Heart left ventricle (tissue), 16 donors: ENCODE results near the gene GRK3. TPM values are rescaled to one million over a fixed set of nuclear protein-coding genes. Genes with fewer than 3 reads are reported as not detected.
"Not testable (repeated sequence)": the region's sequence is repeated elsewhere in the genome, so short reads cannot be mapped to it uniquely, and the experiment has no call there.

Experiments
- ATAC-seq, 4 donors: fragments of 200-7000 bp; cut with Tn5 transposase; one replicate each; pipeline ENCODE4 v1.9.1; 2020 to 2022; ENCODE audit warnings: moderate library complexity in 4 of 4, mild to moderate bottlenecking in 3 of 4, moderate number of reproducible peaks in 1 of 4
- DNase-seq, 5 donors: peaks; one replicate each; pipeline ENCODE4 v3.0.0-alpha.2; 2020
- H3K27ac ChIP-seq, 12 donors: fragments of 200-600 bp; sonication (generic) in 4 of 12; one replicate each; pipeline versions ENCODE4 v1.5.0 to v1.8.0; 2016 to 2022; ENCODE audit warnings: mild to moderate bottlenecking in 2 of 12
- H3K27me3 ChIP-seq, 9 donors: fragments of 200-600 bp; sonication (generic) in 2 of 9; one replicate each; pipeline versions ENCODE4 v1.5.1 to v1.8.0; 2016 to 2022; ENCODE audit warnings: mild to moderate bottlenecking in 3 of 9
- H3K36me3 ChIP-seq, 9 donors: fragments of 200-600 bp; sonication (generic) in 2 of 9; one replicate each; pipeline versions ENCODE4 v1.5.0 to v1.8.0; 2018 to 2022; ENCODE audit warnings: mild to moderate bottlenecking in 2 of 9
- H3K4me1 ChIP-seq, 12 donors: fragments of 200-600 bp; sonication (generic) in 4 of 12; one replicate each; pipeline versions ENCODE4 v1.5.0 to v1.8.0; 2016 to 2022; ENCODE audit warnings: mild to moderate bottlenecking in 3 of 12
- H3K4me3 ChIP-seq, 12 donors: fragments of 200-600 bp; sonication (generic) in 4 of 12; one replicate each; pipeline versions ENCODE4 v1.5.0 to v1.8.0; 2017 to 2022; ENCODE audit warnings: mild to moderate bottlenecking in 9 of 12, moderate library complexity in 4 of 12
- H3K9me3 ChIP-seq, 12 donors: fragments of 200-600 bp; sonication (generic) in 4 of 12; one replicate each; pipeline versions ENCODE4 v1.5.0 to v1.8.0; 2016 to 2022; ENCODE audit warnings: mild to moderate bottlenecking in 1 of 12
- POLR2A ChIP-seq, 2 donors: fragments of 450-650 bp; IDR thresholded peaks; one replicate each; pipeline ENCODE4 v1.6.1; 2017; ENCODE audit warnings: antibody characterized with exemption in 2 of 2, mild to moderate bottlenecking in 2 of 2, moderate library complexity in 2 of 2
- WGBS, 4 donors: extraction: QIAGEN DNeasy Blood & Tissue Kit in 2 of 4; methylation state at CpG; one replicate each; pipeline versions ENCODE4 v1.1.5 to v1.1.7; 2013 to 2018; 5-methylcytosine and 5-hydroxymethylcytosine counted together
- intact Hi-C, 10 donors: fragments of 100-400 bp; cut with DNase I; formaldehyde crosslinking; loops; one replicate each; pipeline versions ENCODE4 v1.11.1 to v1.14.2; 2022
- polyA plus RNA-seq, 2 donors: library from polyadenylated mRNA; stranded (reverse); fragments of 200-250 nt; gene quantifications; one replicate each; pipeline ENCODE4 v1.2.3, GENCODE V29; 2013
- total RNA-seq, 9 donors: library from RNA; depleted of rRNA in 2 of 9; stranded (reverse); fragments of >200 nt in 2 of 9; fragmentation: NEBNext Ultra II Directional in 3 of 9; extraction: Animal tissue kit (Norgen Biotek cat#: 25700) in 3 of 9; gene quantifications; one replicate each; pipeline versions ENCODE4 v1.1.0 to v1.2.4, GENCODE V29; 2016 to 2023
- TF ChIP-seq, protein P1 (sequence below), 12 donors: fragments of 200-600 bp; sonication (generic) in 4 of 12; IDR thresholded peaks; one replicate each; pipeline versions ENCODE4 v1.5.0 to v1.8.0; 2018 to 2022; ENCODE audit warnings: antibody characterized with exemption in 12 of 12, mild to moderate bottlenecking in 5 of 12
- donor health status: ischemic (EF 13 %, LVEDD 7.1; RV severe dilation, severe dysfunction).
- donor health status: healthy with polysubstance abuse.
- donor health status: DM: no; HTN: yes; CAD: no.
- donor health status: DM: no; HTN: no; CAD: no.
- donor health status: ischemic (EF 25% LVEDD 6.9; RV normal size, moderate dysfunction).
- donor health status: ischemic (EF 25% LVEDD 5.7; RV mildly dilated, moderate dysfunction).
- donor health status: healthy.
- donor health status: DM: yes; HTN: yes; CAD: no.
- donor health status: ischemic (EF 35%, LVEDD 5.7; RV mildly dilated, moderate dysfunction).
- donor health status: nonischemic (EF 11% LVEDD 7.7; RV severe dilation, severe dysfunction).
- donor health status: DM: yes; HTN: yes; CAD: no.
- donor health status: PGD.
- donor health status: ischemic (EF 29% LVEDD 5.4; RV normal size, mild dysfunction).
- donor health status: nonischemic (EF 23%, LVEDD 6.1; RV moderate dilation, normal function).

The GRK3 gene
- total and polyA plus RNA-seq, 11 donors = 1.1 to 16.2 (median 5.9) TPM

DNA sequence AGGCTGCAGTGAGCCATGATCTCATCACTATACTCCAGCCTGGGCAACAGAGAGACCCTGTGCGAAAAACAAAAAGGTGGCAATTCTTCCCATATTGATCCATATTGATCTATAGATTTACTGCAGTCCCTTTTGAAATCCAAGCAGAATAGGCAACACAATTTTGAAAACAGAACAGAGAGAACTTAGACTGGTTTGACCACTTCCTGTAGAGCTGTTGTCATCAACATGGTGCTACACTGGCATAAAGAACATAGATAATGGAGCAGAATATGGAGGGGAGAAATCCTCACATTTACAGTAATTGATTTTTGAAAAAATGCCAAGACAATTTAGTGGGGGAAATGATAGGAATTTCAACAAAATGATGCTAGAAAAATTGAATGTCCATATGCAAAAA, 34.1 kb downstream of the GRK3 start:
- Histone ChIP-seq H3K9me3 (peaks cover 0 to 7% (median 0%) of the 10 kb centered on the region in 12 donors), H3K4me3 (no peak overlapping the region), H3K27ac (no peak overlapping the region), H3K36me3 (no peaks in the 10 kb centered on the region), H3K27me3 (no peaks in the 10 kb centered on the region), H3K4me1 (peaks cover 0 to 6% (median 0%) of the 10 kb centered on the region in 12 donors)
- intact Hi-C loops = loop anchor here in 1 of 10 donors (5.0 kb wide), 1 partner anchor 54 kb away; no protein-coding TSS in a partner anchor
- no peak for ATAC-seq
- no peak for DNase-seq
- WGBS, 4 donors = 96 to 100% (median 98%) methylated on average over 1 of the region's 1 CpG
- TF ChIP-seq, protein P1, sequence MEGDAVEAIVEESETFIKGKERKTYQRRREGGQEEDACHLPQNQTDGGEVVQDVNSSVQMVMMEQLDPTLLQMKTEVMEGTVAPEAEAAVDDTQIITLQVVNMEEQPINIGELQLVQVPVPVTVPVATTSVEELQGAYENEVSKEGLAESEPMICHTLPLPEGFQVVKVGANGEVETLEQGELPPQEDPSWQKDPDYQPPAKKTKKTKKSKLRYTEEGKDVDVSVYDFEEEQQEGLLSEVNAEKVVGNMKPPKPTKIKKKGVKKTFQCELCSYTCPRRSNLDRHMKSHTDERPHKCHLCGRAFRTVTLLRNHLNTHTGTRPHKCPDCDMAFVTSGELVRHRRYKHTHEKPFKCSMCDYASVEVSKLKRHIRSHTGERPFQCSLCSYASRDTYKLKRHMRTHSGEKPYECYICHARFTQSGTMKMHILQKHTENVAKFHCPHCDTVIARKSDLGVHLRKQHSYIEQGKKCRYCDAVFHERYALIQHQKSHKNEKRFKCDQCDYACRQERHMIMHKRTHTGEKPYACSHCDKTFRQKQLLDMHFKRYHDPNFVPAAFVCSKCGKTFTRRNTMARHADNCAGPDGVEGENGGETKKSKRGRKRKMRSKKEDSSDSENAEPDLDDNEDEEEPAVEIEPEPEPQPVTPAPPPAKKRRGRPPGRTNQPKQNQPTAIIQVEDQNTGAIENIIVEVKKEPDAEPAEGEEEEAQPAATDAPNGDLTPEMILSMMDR (IDR thresholded peaks at IDR 0.05) = no peak
- no peak for TF ChIP-seq POLR2A (IDR thresholded peaks at IDR 0.05)

DNA sequence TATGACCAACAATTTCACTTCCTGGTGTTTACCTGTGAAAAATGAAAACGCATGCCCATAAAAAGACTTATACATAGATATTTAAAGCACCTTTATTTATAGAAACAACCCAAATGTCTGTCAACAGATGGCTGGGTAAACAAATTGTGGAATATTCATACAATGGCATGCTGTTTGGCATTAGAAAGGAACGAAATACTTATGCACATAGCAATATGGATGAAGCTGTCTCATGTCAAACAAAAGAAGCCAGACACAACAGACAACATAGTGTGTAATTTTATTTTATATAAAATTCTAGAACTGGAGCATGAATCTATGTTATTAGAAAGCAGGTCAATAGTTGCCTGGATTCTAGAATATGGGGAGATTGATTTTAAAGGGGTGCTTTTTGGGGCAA, 38.0 kb downstream of the GRK3 start:
- Histone ChIP-seq H3K27me3 (no peaks in the 10 kb centered on the region), H3K36me3 (no peaks in the 10 kb centered on the region), H3K27ac (no peak overlapping the region), H3K4me3 (no peak overlapping the region), H3K9me3 (no peaks in the 10 kb centered on the region), H3K4me1 (no peaks in the 10 kb centered on the region)
- intact Hi-C loops = no loop called here
- no peak for ATAC-seq
- TF ChIP-seq POLR2A (IDR thresholded peaks at IDR 0.05) = no peak
- TF ChIP-seq, protein P1 (IDR thresholded peaks at IDR 0.05) = no peak
- DNase-seq = no peak
- 78 to 89% (median 87%) methylated on average over 2 of the region's 2 CpGs for WGBS, 4 donors

DNA sequence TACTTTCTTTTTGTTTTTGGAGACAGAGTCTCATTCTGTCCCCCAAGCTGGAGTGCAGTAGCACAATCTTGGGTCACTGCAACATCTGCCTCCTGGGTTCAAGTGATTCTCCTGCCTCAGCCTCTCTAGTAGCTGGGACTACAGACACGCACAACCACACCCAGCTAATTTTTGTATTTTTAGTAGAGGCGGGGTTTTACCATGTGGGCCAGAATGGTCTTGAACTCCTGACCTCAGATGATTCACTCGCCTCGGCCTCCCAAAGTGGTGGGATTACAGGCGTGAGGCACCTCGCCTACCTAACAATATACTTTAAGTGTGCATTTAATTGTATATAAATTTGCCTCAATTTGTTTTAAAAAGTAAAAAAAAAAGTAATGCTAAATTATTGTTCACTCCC, 38.4 kb downstream of the GRK3 start:
- H3K9me3 ChIP-seq = no peaks in the 10 kb centered on the region
- TF ChIP-seq, protein P1 (IDR thresholded peaks at IDR 0.05) = no peak
- TF ChIP-seq POLR2A (IDR thresholded peaks at IDR 0.05) = no peak

DNA sequence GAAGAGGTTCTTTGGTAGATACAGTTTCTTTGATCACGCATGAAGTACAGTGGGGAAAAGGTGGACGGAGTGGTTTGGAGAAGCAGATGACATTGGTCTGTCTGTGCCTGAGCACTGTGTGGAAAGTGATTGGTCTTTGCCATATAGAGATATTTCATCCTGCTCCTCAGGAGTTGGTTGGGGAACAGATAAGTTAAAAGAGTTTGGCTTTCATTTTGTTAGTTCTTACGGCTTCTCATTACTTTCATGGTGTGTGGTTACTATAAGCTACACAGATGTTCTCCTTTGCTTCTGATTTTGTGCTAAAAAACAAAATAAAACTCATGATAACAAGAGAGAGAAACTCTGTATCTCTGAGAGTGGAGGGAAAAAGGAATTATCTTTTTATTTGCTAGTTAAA, 40.7 kb downstream of the GRK3 start:
- WGBS, 4 donors = 88 to 96% (median 95%) methylated on average over 3 of the region's 3 CpGs
- H3K4me1 ChIP-seq, H3K27ac ChIP-seq, H3K9me3 ChIP-seq, H3K27me3 ChIP-seq, H3K36me3 ChIP-seq, intact Hi-C loops, DNase-seq, H3K4me3 ChIP-seq, ATAC-seq: not testable (repeated sequence)

More for the DNA sequence above, 38.4 kb downstream of the GRK3 start:
- 77 to 93% (median 88%) methylated on average over 6 of the region's 6 CpGs for WGBS, 4 donors
- no peaks in the 10 kb centered on the region for H3K36me3 ChIP-seq
- no peak for ATAC-seq
- DNase-seq = no peak
- H3K27ac ChIP-seq = no peak overlapping the region
- H3K4me1 ChIP-seq = no peaks in the 10 kb centered on the region
- H3K27me3 ChIP-seq = no peaks in the 10 kb centered on the region
- intact Hi-C loops = no loop called here
- H3K4me3 ChIP-seq = no peak overlapping the region

DNA sequence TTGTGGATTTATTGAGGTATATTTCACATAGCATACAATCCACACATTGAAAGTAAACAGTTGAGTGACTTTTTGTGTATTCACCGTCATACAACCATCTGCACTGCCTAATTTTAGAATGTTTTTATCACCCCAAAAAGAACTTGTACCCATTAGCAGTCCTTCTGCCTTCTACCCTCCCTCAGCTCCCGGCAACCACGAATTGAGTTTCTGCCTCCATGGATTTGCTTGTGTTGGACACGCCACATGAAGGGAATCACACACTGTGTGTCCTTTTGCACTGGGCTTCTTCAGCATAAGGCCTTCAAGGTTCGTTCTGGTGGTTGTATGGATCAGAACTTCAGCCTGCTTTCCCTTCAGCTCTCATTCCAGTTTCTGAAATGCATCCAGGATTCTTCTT, 41.1 kb downstream of the GRK3 start:
- H3K4me3 ChIP-seq, H3K27ac ChIP-seq, H3K36me3 ChIP-seq, H3K9me3 ChIP-seq, ATAC-seq, DNase-seq, H3K4me1 ChIP-seq, intact Hi-C loops, H3K27me3 ChIP-seq: not testable (repeated sequence)
- 91 to 92% (median 91%) methylated on average over 5 of the region's 5 CpGs for WGBS, 4 donors

DNA sequence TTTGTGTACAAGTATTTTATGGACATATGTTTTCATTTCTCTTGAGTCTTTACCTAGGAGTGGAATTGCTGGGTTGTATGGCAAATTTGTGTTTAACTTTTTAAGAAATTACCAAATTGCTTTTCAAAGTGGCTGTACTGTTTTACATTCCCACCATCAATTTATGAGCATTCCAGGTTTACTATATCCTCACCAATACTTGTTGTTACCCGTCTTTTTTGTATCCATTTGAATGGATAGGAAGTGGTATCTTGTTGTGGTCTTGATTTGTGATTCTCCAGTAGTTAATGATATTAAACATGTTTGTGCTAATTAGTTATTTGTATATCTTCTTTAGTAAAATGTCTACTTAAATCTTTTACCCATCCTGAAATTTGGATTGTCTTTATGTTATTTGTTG, 46.8 kb downstream of the GRK3 start:
- H3K4me1 ChIP-seq, DNase-seq, H3K27me3 ChIP-seq, H3K36me3 ChIP-seq, ATAC-seq, intact Hi-C loops, H3K27ac ChIP-seq, H3K4me3 ChIP-seq: not testable (repeated sequence)
- H3K9me3 ChIP-seq = peaks cover 0 to 15% (median 0%) of the 10 kb centered on the region in 12 donors
- WGBS, 4 donors = 93 to 100% (median 97%) methylated on average over 1 of the region's 1 CpG

DNA sequence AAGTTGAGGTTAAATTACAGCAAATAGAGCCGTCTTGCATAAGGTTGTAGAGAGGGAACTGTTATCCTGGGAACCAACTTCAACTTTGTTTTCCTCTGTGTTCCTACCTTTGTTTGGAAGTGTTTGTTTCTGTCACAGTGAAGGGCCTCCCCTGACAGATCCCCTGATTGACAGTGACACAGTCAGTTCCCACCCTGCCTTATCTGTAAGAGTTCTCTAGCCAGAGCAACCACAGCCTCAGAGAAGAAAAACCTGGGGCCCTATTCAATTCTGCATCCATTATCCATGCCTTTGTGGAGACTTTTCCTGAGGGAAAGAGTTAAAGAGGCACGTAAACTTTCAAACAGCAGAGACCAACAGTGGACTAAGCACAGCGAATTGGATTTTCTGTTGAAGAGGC, 48.7 kb downstream of the GRK3 start:
- not testable (repeated sequence) for H3K27ac ChIP-seq

DNA sequence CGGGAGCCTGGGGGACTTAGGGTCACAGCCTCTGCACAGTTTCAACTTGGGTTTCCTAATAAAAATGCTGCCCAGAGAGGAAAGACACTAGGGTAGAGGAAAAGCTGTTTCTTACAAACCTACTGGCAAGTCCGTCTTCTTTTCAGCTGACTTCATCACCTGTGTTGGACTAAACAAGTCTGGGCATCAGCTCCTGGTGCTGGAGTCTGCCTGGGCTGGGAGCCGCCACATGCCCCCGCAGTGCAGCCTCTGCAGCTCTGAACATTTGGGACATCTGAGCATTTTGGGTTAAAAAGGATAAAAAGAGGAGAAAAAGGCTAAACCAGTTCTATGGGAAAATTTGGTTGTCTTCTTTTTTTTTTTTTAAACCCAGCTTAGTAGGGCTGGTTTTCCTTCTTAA, 49.1 kb downstream of the GRK3 start:
- intact Hi-C loops, H3K36me3 ChIP-seq, H3K27ac ChIP-seq, DNase-seq, H3K4me3 ChIP-seq, H3K4me1 ChIP-seq, ATAC-seq, H3K27me3 ChIP-seq: not testable (repeated sequence)
- H3K9me3 ChIP-seq = peaks cover 0 to 15% (median 0%) of the 10 kb centered on the region in 12 donors
- WGBS, 4 donors = 85 to 97% (median 92%) methylated on average over 3 of the region's 4 CpGs

More for the DNA sequence above, 48.7 kb downstream of the GRK3 start:
- peaks cover 0 to 15% (median 0%) of the 10 kb centered on the region in 12 donors for H3K9me3 ChIP-seq
- H3K27me3 ChIP-seq, DNase-seq, H3K4me3 ChIP-seq, H3K4me1 ChIP-seq, H3K36me3 ChIP-seq, intact Hi-C loops: not testable (repeated sequence)
- ATAC-seq = peak in 1 of 4 donors; percentile 47
- 57 to 86% methylated on average over 1 of the region's 3 CpGs; no CpG with 5 or more reads in 2 of the 4 donors for WGBS, 4 donors
